ENCODE data around the gene LBH. TPM values are rescaled to one million over a fixed set of nuclear protein-coding genes. Genes with fewer than 3 reads are reported as not detected.
A peak's percentile ranks its signal among the peaks of the same experiment; 100 is the strongest.

The LBH gene
- total RNA-seq, 4 donors from 2014 or later, result 104 to 206 (median 126) TPM

- Histone ChIP-seq H3K9me3 (no peaks in the 10 kb centered on the region), H3K27me3 (no peaks in the 10 kb centered on the region), H3K4me1 (peaks cover 0 to 4% of the 10 kb centered on the region in 2 donors), H3K36me3 (no peaks in the 10 kb centered on the region), H3K4me3 (replicated peaks in 1 of 3) (no peak overlapping the region), H3K27ac (no peak overlapping the region)
- TF ChIP-seq POLR2A (IDR thresholded peaks at IDR 0.05) (no peak), CTCF (IDR thresholded peaks at IDR 0.05) (no peak)
- WGBS, 2 donors, result 91 to 96% methylated on average over 1 of the region's 1 CpG
- intact Hi-C loops (cut with DNase I), result no loop called here
- DNase-seq, result no peak
These were observed 25.9 kb upstream of the LBH start for GRCh38 chr2:30205456-30205855.

GRCh38 chr2:30206461-30207430, 24.6 kb upstream of the LBH start:
- 79 to 82% methylated on average over 9 of the region's 9 CpGs for WGBS, 2 donors
- no peaks in the 10 kb centered on the region for H3K27me3 ChIP-seq
- TF ChIP-seq POLR2A (IDR thresholded peaks at IDR 0.05), result no peak
- TF ChIP-seq CTCF (IDR thresholded peaks at IDR 0.05), result no peak
- H3K4me1 ChIP-seq, result peaks cover 0 to 4% of the 10 kb centered on the region in 2 donors
- H3K9me3 ChIP-seq, result no peaks in the 10 kb centered on the region
- DNase-seq, result no peak
- H3K4me3 ChIP-seq (replicated peaks in 1 of 3), result no peak overlapping the region
- no peak overlapping the region for H3K27ac ChIP-seq
- no peaks in the 10 kb centered on the region for H3K36me3 ChIP-seq
- intact Hi-C loops (cut with DNase I), result no loop called here

GRCh38 chr2:30208453-30208852, 22.9 kb upstream of the LBH start:
- 0 to 1% methylated on average over 2 of the region's 2 CpGs for WGBS, 2 donors
- H3K27me3 ChIP-seq, result no peaks in the 10 kb centered on the region
- H3K36me3 ChIP-seq, result no peaks in the 10 kb centered on the region
- intact Hi-C loops (cut with DNase I), result loop anchor here (2.0 kb wide), 1 partner anchor 498 kb away; no protein-coding TSS in a partner anchor
- H3K4me1 ChIP-seq, result peaks cover 0 to 4% of the 10 kb centered on the region in 2 donors
- H3K9me3 ChIP-seq, result no peaks in the 10 kb centered on the region
- TF ChIP-seq CTCF (IDR thresholded peaks at IDR 0.05) (peak; percentile 65 to 96 (median 90)), POLR2A (IDR thresholded peaks at IDR 0.05) (no peak)
- H3K4me3 ChIP-seq (replicated peaks in 1 of 3), result no peak overlapping the region
- peak; percentile 71 to 72 for DNase-seq
- no peak overlapping the region for H3K27ac ChIP-seq

GRCh38 chr2:30209227-30209626, 22.1 kb upstream of the LBH start:
- Histone ChIP-seq H3K4me1 (peaks cover 0 to 4% of the 10 kb centered on the region in 2 donors), H3K4me3 (replicated peaks in 1 of 3) (no peak overlapping the region), H3K27me3 (no peaks in the 10 kb centered on the region), H3K36me3 (no peaks in the 10 kb centered on the region), H3K9me3 (no peaks in the 10 kb centered on the region), H3K27ac (no peak overlapping the region)
- TF ChIP-seq CTCF (IDR thresholded peaks at IDR 0.05) (no peak), POLR2A (IDR thresholded peaks at IDR 0.05) (no peak)
- intact Hi-C loops (cut with DNase I), result loop anchor here (2.0 kb wide), 1 partner anchor 498 kb away; no protein-coding TSS in a partner anchor
- WGBS, 2 donors, result 93 to 95% methylated on average over 2 of the region's 2 CpGs
- DNase-seq, result no peak

- TF ChIP-seq CTCF (IDR thresholded peaks at IDR 0.05), result no peak
- TF ChIP-seq POLR2A (IDR thresholded peaks at IDR 0.05), result no peak
- Histone ChIP-seq H3K9me3 (no peaks in the 10 kb centered on the region), H3K27ac (no peak overlapping the region), H3K27me3 (no peaks in the 10 kb centered on the region), H3K36me3 (no peaks in the 10 kb centered on the region), H3K4me1 (peaks cover 5 to 12% of the 10 kb centered on the region in 2 donors), H3K4me3 (replicated peaks in 1 of 3) (no peak overlapping the region)
- DNase-seq, result no peak
- intact Hi-C loops (cut with DNase I), result no loop called here
- 91 to 96% methylated on average over 11 of the region's 11 CpGs for WGBS, 2 donors
These were observed 18.0 kb upstream of the LBH start for GRCh38 chr2:30213326-30213725.

All from thyroid gland (tissue), 4 donors.